HCT116 (cell line): Measurements from ENCODE around the gene KLRG1.

ENCODE experiments used
- CBX3 ChIP-seq: IDR thresholded peaks from 2 replicates; pipeline ENCODE4 v1.6.1; 2012; ENCODE audit warnings: low read depth
- CTCF ChIP-seq, 3 experiments: fragments of 200-600 bp in 1 of 3; sonication (generic) in 1 of 3; IDR thresholded peaks in 2 of 3; conservative IDR thresholded peaks in 1 of 3; 2 replicates each; pipeline ENCODE4 v1.5.1; 2012 to 2017; ENCODE audit warnings: low read depth in 2 of 3, low read length in 2 of 3, antibody characterized with exemption in 1 of 3, borderline replicate concordance in 1 of 3, control low read depth in 1 of 3, mild to moderate bottlenecking in 1 of 3, mixed read lengths in 1 of 3, mixed run types in 1 of 3, moderate library complexity in 1 of 3; ENCODE audit not compliant: insufficient read depth in 1 of 3
- EZH2 ChIP-seq: fragments of 200-600 bp; sonication (generic); IDR thresholded peaks from 2 replicates; pipeline ENCODE4 v1.6.1; 2017; ENCODE audit warnings: antibody characterized with exemption, mixed run types
- EZH2phosphoT487 ChIP-seq: fragments of 200-600 bp; IDR thresholded peaks from 2 replicates; pipeline ENCODE4 v1.6.1; 2018; ENCODE audit warnings: antibody characterized with exemption, borderline replicate concordance
- POLR2AphosphoS5 ChIP-seq: IDR thresholded peaks from 2 replicates; pipeline ENCODE4 v1.6.1; 2011; ENCODE audit warnings: mild to moderate bottlenecking, low read depth, low read length, moderate library complexity

DNA sequence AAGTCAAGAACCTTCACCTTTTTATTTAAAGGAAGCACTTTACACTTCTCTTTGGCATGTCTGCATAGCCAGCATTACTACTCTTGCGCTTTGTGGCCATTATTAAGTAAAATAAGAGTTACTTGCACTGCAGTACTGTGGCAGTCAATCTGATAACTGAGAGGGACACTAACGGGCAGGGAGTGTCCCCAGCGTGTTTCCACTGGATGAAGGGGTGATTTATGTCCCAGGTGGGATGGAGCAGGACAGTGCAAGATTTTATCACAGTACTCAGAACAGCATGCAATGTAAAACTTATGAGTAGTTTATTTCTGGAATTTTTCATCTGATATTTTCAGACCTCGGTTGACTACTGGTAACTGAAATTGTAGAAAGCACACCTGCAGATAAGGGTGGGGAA, 31.8 kb upstream of the KLRG1 start:
- no peak for TF ChIP-seq CTCF (IDR thresholded peaks at IDR 0.05 in 2 of 3, conservative IDR thresholded peaks at IDR 0.05 in 1 of 3; ENCODE audit: borderline replicate concordance in 1 of 3, insufficient read depth in 1 of 3, low read depth in 2 of 3, low read length in 2 of 3)
- TF ChIP-seq EZH2 = no peak
- TF ChIP-seq EZH2phosphoT487 = no peak
- no peak for TF ChIP-seq POLR2AphosphoS5
- TF ChIP-seq CBX3 = no peak
